BJ (cell line): ENCODE measurements around the gene KYAT1. TPM values are rescaled to one million over a fixed set of nuclear protein-coding genes. Genes with fewer than 3 reads are reported as not detected.

Experiments
- CTCF ChIA-PET: fragments of 350-600 bp; formaldehyde crosslinking; extraction: SDS; loops from one replicate; lab custom pipeline; 2021; ENCODE audit warnings: antibody characterized with exemption, inconsistent platforms; lab: Yijun Ruan, JAX
- POLR2A ChIA-PET: fragments of 300-600 bp; sonication (Branson Sonifier 250); formaldehyde crosslinking; extraction: SDS; loops from one replicate; lab custom pipeline; 2021; ENCODE audit warnings: antibody characterized with exemption; lab: Charles Lee
- DNase-seq: peaks from one replicate; pipeline ENCODE4 v3.0.0-alpha.2; 2011; ENCODE audit warnings: low read depth
- H3K27me3 ChIP-seq: 2 replicates; pipeline ENCODE4 v1.6.0; 2011; ENCODE audit warnings: low read length; ENCODE audit not compliant: control insufficient read depth, insufficient read depth
- H3K36me3 ChIP-seq: 2 replicates; pipeline ENCODE4 v1.5.1; 2011; ENCODE audit warnings: low read length; ENCODE audit not compliant: control insufficient read depth, insufficient read depth
- H3K4me3 ChIP-seq: 2 replicates; pipeline ENCODE4 v1.5.1; 2011; ENCODE audit warnings: low read depth, mild to moderate bottlenecking, control low read depth, low read length
- CTCF ChIP-seq: IDR thresholded peaks from 2 replicates; pipeline ENCODE4 v1.5.1; 2011; ENCODE audit warnings: low read depth, mild to moderate bottlenecking, control low read depth, inconsistent platforms, low read length, moderate library complexity; ENCODE audit not compliant: insufficient read depth
- polyA plus RNA-seq: library from polyadenylated mRNA; depleted of rRNA; stranded (reverse); fragments of >200 nt; gene quantifications from 2 replicates; pipeline ENCODE4 v1.2.3, GENCODE V29; 2011

The KYAT1 gene
- polyA plus RNA-seq, 1 experiment: 5.6 TPM

GRCh38 chr9:128891321-128892220 is 9.8 kb upstream of the KYAT1 start:
- H3K27me3 ChIP-seq: no peaks in the 10 kb centered on the region
- ChIA-PET CTCF (interaction anchor here (0.9 to 3.1 kb wide), 3 partner anchors 14 to 36 kb away, joined by 3 to 10 read pairs (median 3); no protein-coding TSS in a partner anchor), POLR2A (interaction anchor here (1.0 kb wide), 1 partner anchor 21 kb away, joined by 3 read pairs; no protein-coding TSS in a partner anchor)
- no peak for DNase-seq
- peaks cover 13% of the 10 kb centered on the region for H3K36me3 ChIP-seq
- TF ChIP-seq CTCF: no peak
- no peak overlapping the region for H3K4me3 ChIP-seq

GRCh38 chr9:128887914-128888350 is 6.2 kb upstream of the KYAT1 start:
- Histone ChIP-seq H3K4me3 (no peak overlapping the region), H3K36me3 (peaks cover 17% of the 10 kb centered on the region), H3K27me3 (no peaks in the 10 kb centered on the region)
- ChIA-PET POLR2A (no interaction called here), CTCF (interaction anchor here (2.0 kb wide), 1 partner anchor 40 kb away, joined by 11 read pairs; no protein-coding TSS in a partner anchor)
- no peak for TF ChIP-seq CTCF
- no peak for DNase-seq

GRCh38 chr9:128887049-128887448 is 5.3 kb upstream of the KYAT1 start:
- POLR2A ChIA-PET: no interaction called here
- no peaks in the 10 kb centered on the region for H3K27me3 ChIP-seq
- CTCF ChIA-PET: interaction anchor here (0.6 kb wide), 1 partner anchor 287 kb away, joined by 3 read pairs; no protein-coding TSS in a partner anchor
- TF ChIP-seq CTCF: no peak
- H3K36me3 ChIP-seq: peaks cover 16% of the 10 kb centered on the region
- no peak for DNase-seq
- H3K4me3 ChIP-seq: no peak overlapping the region

- DNase-seq: no peak
- no peaks in the 10 kb centered on the region for H3K27me3 ChIP-seq
- CTCF ChIA-PET: interaction anchor here (0.6 kb wide), 1 partner anchor 288 kb away, joined by 3 read pairs; no protein-coding TSS in a partner anchor
- TF ChIP-seq CTCF: no peak
- POLR2A ChIA-PET: no interaction called here
- no peak overlapping the region for H3K4me3 ChIP-seq
- peaks cover 11% of the 10 kb centered on the region for H3K36me3 ChIP-seq
Measured at GRCh38 chr9:128886211-128886891, 4.6 kb upstream of the KYAT1 start.

GRCh38 chr9:128885798-128886197 is 4.0 kb upstream of the KYAT1 start:
- Histone ChIP-seq H3K27me3 (no peaks in the 10 kb centered on the region), H3K36me3 (peaks cover 11% of the 10 kb centered on the region), H3K4me3 (no peak overlapping the region)
- DNase-seq: no peak
- POLR2A ChIA-PET: no interaction called here
- no peak for TF ChIP-seq CTCF
- CTCF ChIA-PET: no interaction called here
